ENCODE measurements around the gene SETD2. TPM values are rescaled to one million over a fixed set of nuclear protein-coding genes. Genes with fewer than 3 reads are reported as not detected.

Gene SETD2
- total and polyA plus RNA-seq, 9 of the 15 experiments (the other 6 are each of a cell fraction or from before 2014, with no cell fraction given), result 8.2 to 44.0 (median 33.6) TPM

- no peak for TF ChIP-seq TRIM28 (IDR thresholded peaks at IDR 0.05)
- no peak for TF ChIP-seq POU5F1 (IDR thresholded peaks at IDR 0.05; ENCODE audit: borderline replicate concordance, low read depth, low read length, partially characterized antibody)
- TF ChIP-seq ZNF408 (CRISPR knock-in tag; IDR thresholded peaks at IDR 0.05; ENCODE audit: low read depth), result no peak
- no peak for TF ChIP-seq NKRF (IDR thresholded peaks at IDR 0.05; ENCODE audit: borderline replicate concordance)
- TF ChIP-seq PCBP1 (IDR thresholded peaks at IDR 0.05; ENCODE audit: low read depth, low read length, poor library complexity, severe bottlenecking), result peak; percentile 87
- TF ChIP-seq MAZ (CRISPR knock-in tag; conservative IDR thresholded peaks at IDR 0.05 in 1 of 2, IDR thresholded peaks at IDR 0.05 in 1 of 2), result peak; percentile 7 to 65; a peak in 2 of 4 replicates
- no peak for TF ChIP-seq WHSC1 (IDR thresholded peaks at IDR 0.05; ENCODE audit: low read length)
- TF ChIP-seq MBD2 (IDR thresholded peaks at IDR 0.05; ENCODE audit: borderline replicate concordance, low read depth), result no peak
- TF ChIP-seq RFX7 (CRISPR knock-in tag; IDR thresholded peaks at IDR 0.05), result no peak
- TF ChIP-seq GTF2B (IDR thresholded peaks at IDR 0.05; ENCODE audit: extremely low read depth, insufficient read length), result no peak
- TF ChIP-seq NCOA2 (IDR thresholded peaks at IDR 0.05; ENCODE audit: partially characterized antibody in 2 of 2), result no peak
- no peak for TF ChIP-seq HDAC2 (IDR thresholded peaks at IDR 0.05)
- TF ChIP-seq RBM25 (IDR thresholded peaks at IDR 0.05; ENCODE audit: low read depth, low read length, severe bottlenecking), result no peak
- TF ChIP-seq NR2F6 (CRISPR knock-in tag; IDR thresholded peaks at IDR 0.05), result no peak
- TF ChIP-seq ZNF57 (CRISPR knock-in tag; IDR thresholded peaks at IDR 0.05), result no peak
- no peak for TF ChIP-seq KHSRP (IDR thresholded peaks at IDR 0.05)
- TF ChIP-seq BRCA1 (IDR thresholded peaks at IDR 0.05), result no peak
- TF ChIP-seq BRCA1 (CRISPR knock-in tag; IDR thresholded peaks at IDR 0.05), result no peak
- TF ChIP-seq TARDBP (IDR thresholded peaks at IDR 0.05), result no peak
- no peak; the same call in 1 of the 2 replicates for TF ChIP-seq MAX (CRISPR knock-in tag; IDR thresholded peaks at IDR 0.05)
- TF ChIP-seq HSF4 (CRISPR knock-in tag; IDR thresholded peaks at IDR 0.05; ENCODE audit: borderline replicate concordance), result no peak
- TF ChIP-seq MYNN (IDR thresholded peaks at IDR 0.05), result peak; percentile 84; the same call in 1 of the 2 replicates
- TF ChIP-seq MYNN (CRISPR knock-in tag; IDR thresholded peaks at IDR 0.05), result no peak
- no peak for TF ChIP-seq ZBTB8A (IDR thresholded peaks at IDR 0.05; ENCODE audit: partially characterized antibody)
- peak; percentile 80; the same call in 1 of the 2 replicates for TF ChIP-seq STAG1 (CRISPR knock-in tag; IDR thresholded peaks at IDR 0.05; ENCODE audit: borderline replicate concordance)
- TF ChIP-seq ZNF785 (CRISPR knock-in tag; IDR thresholded peaks at IDR 0.05), result no peak
- no peak for TF ChIP-seq PHTF2 (CRISPR knock-in tag; IDR thresholded peaks at IDR 0.05)
- TF ChIP-seq CBX1 (IDR thresholded peaks at IDR 0.05; ENCODE audit: low read depth), result peak; percentile 55; the same call in 1 of the 2 replicates
- TF ChIP-seq ZNF140 (CRISPR knock-in tag; IDR thresholded peaks at IDR 0.05), result no peak
- no peak for TF ChIP-seq CBX2 (IDR thresholded peaks at IDR 0.05; ENCODE audit: insufficient read depth, low read length, poor library complexity, severe bottlenecking)
Observed at GRCh38 chr3:46998121-46998851, 165.6 kb downstream of the SETD2 start (continued).
